Adrenal gland (tissue), 12 donors: Measurements from ENCODE around the gene ST3GAL3. TPM values are rescaled to one million over a fixed set of nuclear protein-coding genes. Genes with fewer than 3 reads are reported as not detected.

Experiments used
- DNase-seq, 7 donors: peaks; one replicate each; pipeline ENCODE4 v3.0.0-alpha.2; 2019 to 2020
- H3K27ac ChIP-seq, 5 donors: fragments of 200-600 bp; sonication (generic) in 4 of 5; 1 replicate in 3 of 5; 2 replicates in 2 of 5; pipeline versions ENCODE4 v1.5.1 to v1.8.0; 2016 to 2020; ENCODE audit warnings: mild to moderate bottlenecking in 1 of 5
- H3K27me3 ChIP-seq: fragments of 200-600 bp; 2 replicates; pipeline ENCODE4 v1.8.0; 2021
- H3K36me3 ChIP-seq, 2 donors: fragments of 200-600 bp; replicated peaks in 1 of 2; 1 replicate in 1 of 2; 2 replicates in 1 of 2; pipeline versions ENCODE4 v1.5.1 to v1.8.0; 2018 to 2022
- H3K4me1 ChIP-seq, 2 donors: fragments of 200-600 bp; replicated peaks in 1 of 2; 1 replicate in 1 of 2; 2 replicates in 1 of 2; pipeline versions ENCODE4 v1.5.1 to v1.8.0; 2018 to 2021
- H3K4me3 ChIP-seq, 4 donors: fragments of 200-600 bp; sonication (generic) in 3 of 4; one replicate each; pipeline ENCODE4 v1.5.1; 2016 to 2018
- H3K9me3 ChIP-seq, 3 donors: fragments of 200-600 bp; sonication (generic) in 1 of 3; replicated peaks in 1 of 3; 1 replicate in 2 of 3; 2 replicates in 1 of 3; pipeline versions ENCODE4 v1.5.1 to v1.8.0; 2016 to 2021
- POLR2A ChIP-seq, 2 donors: fragments of 450-650 bp; IDR thresholded peaks; one replicate each; pipeline ENCODE4 v1.6.1; 2017; ENCODE audit warnings: antibody characterized with exemption in 2 of 2, mild to moderate bottlenecking in 2 of 2, moderate library complexity in 1 of 2
- WGBS, 4 donors: extraction: QIAGEN DNeasy Blood & Tissue Kit in 2 of 4; methylation state at CpG; one replicate each; pipeline versions ENCODE4 v1.1.5 to v1.1.7; 2013 to 2017; 5-methylcytosine and 5-hydroxymethylcytosine counted together
- intact Hi-C, 2 donors: fragments of 100-400 bp; cut with DNase I; formaldehyde crosslinking; loops; one replicate each; pipeline versions ENCODE4 v1.14.1 to v1.15.0; 2022 to 2023
- polyA plus RNA-seq, 3 donors: library from polyadenylated mRNA; stranded (reverse); fragments of 200-250 nt in 2 of 3; fragments of 350-450 nt in 1 of 3; fragmentation: Illumina TruSeq in 1 of 3; extraction: RNeasy Lipid Tissue Mini Kit (QIAGEN cat#74804) in 1 of 3; gene quantifications; one replicate each; pipeline ENCODE4 v1.2.3, GENCODE V29; 2013 to 2014
- total RNA-seq, 9 donors: library from RNA; depleted of rRNA in 4 of 9; stranded (reverse); fragments of >200 nt in 4 of 9; fragments of 120-200 nt in 1 of 9; fragmentation: NEBNext Ultra II Directional in 1 of 9; extraction: Animal tissue kit (Norgen Biotek cat#: 25700) in 1 of 9; gene quantifications; one replicate each; pipeline versions ENCODE4 v1.1.0 to v1.2.4, GENCODE V29; 2013 to 2023
- TF ChIP-seq, protein P1 (sequence below), 6 experiments: fragments of 450-650 bp in 4 of 6; fragments of 200-600 bp in 2 of 6; sonication (generic) in 1 of 6; IDR thresholded peaks; 1 replicate in 5 of 6; 2 replicates in 1 of 6; pipeline versions ENCODE4 v1.5.1 to v1.8.0; 2016 to 2021; ENCODE audit warnings: antibody characterized with exemption in 6 of 6, mild to moderate bottlenecking in 2 of 6, moderate library complexity in 1 of 6
- donor health status: healthy with polysubstance abuse.
- donor health status: Bipolar disorder and iron deficiency.
- donor health status: DM: yes; HTN: yes; CAD: no.
- donor health status: DM: no; HTN: no; CAD: no.
- donor health status: DM: no; HTN: no; CAD: no.
- donor health status: DM: yes; HTN: yes; CAD: no.

ST3GAL3 gene
- total and polyA plus RNA-seq, 12 donors: 15.6 to 47.5 (median 27.7) TPM

DNA sequence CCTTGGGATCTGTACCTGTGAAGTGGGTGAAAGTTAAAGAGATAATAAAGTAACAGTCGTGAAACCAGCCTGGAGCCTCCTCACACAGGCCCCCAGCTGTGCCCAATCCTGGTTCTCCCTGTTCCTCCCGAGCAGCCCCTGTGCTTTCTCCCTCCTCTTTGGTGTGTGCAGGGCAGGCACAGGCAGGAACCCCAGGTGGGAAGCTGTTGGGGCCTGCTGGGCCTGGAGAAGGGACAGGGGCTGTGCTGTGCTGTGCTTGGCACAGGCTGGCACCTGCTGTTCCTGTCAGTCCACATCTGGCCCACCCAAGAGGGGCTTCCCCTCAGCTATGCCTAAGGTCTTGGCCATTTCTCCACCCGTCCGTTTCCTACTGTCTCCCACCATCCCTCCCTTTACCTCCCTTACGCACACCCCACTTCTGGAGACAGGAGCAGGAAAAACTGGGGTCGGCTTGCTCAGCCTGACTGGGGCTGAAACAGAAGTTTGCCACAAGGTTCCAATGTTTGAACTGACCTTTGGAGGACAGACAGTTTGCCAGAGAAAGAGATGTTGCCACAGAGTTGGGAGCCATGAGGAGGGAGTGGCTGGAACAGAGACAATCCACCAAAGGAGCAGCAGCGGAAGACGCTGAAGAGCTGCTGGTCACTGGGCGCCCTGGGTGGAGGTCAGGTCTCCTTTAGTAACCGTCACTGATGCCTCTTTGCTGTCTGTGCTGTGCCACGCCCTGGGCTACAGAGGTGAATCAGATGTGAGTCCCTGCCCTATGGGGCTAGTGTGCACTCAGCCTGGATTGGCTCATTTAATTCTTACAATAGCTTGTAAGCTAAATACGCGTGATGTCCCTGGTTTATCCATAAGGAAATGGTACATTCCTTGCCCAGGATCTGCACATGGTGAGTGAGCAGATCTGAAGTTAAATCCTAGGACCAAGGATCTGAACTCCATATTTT, 207.5 kb downstream of the ST3GAL3 start:
- no peak overlapping the region for H3K27ac ChIP-seq
- H3K9me3 ChIP-seq: no peaks in the 10 kb centered on the region
- intact Hi-C loops: loop anchor here in 1 of 2 donors (10.0 kb wide), 1 partner anchor 300 kb away; no protein-coding TSS in a partner anchor
- no peak overlapping the region for H3K4me3 ChIP-seq
- peaks cover 0 to 4% of the 10 kb centered on the region in 2 donors for H3K4me1 ChIP-seq
- TF ChIP-seq, protein P1, sequence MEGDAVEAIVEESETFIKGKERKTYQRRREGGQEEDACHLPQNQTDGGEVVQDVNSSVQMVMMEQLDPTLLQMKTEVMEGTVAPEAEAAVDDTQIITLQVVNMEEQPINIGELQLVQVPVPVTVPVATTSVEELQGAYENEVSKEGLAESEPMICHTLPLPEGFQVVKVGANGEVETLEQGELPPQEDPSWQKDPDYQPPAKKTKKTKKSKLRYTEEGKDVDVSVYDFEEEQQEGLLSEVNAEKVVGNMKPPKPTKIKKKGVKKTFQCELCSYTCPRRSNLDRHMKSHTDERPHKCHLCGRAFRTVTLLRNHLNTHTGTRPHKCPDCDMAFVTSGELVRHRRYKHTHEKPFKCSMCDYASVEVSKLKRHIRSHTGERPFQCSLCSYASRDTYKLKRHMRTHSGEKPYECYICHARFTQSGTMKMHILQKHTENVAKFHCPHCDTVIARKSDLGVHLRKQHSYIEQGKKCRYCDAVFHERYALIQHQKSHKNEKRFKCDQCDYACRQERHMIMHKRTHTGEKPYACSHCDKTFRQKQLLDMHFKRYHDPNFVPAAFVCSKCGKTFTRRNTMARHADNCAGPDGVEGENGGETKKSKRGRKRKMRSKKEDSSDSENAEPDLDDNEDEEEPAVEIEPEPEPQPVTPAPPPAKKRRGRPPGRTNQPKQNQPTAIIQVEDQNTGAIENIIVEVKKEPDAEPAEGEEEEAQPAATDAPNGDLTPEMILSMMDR (IDR thresholded peaks at IDR 0.05): no peak
- TF ChIP-seq POLR2A (IDR thresholded peaks at IDR 0.05): no peak
- H3K36me3 ChIP-seq: no peaks in the 10 kb centered on the region
- 90 to 95% (median 92%) methylated on average over 11 to 13 of the region's 13 CpGs for WGBS, 4 donors
- DNase-seq: no peak
- H3K27me3 ChIP-seq: no peaks in the 10 kb centered on the region

- H3K27me3 ChIP-seq: no peaks in the 10 kb centered on the region
- TF ChIP-seq, protein P1 (IDR thresholded peaks at IDR 0.05): no peak
- no peak for TF ChIP-seq POLR2A (IDR thresholded peaks at IDR 0.05)
- intact Hi-C loops: loop anchor here in 1 of 2 donors (10.0 kb wide), 1 partner anchor 305 kb away; no protein-coding TSS in a partner anchor
- WGBS, 4 donors: 88 to 98% (median 96%) methylated on average over 7 of the region's 7 CpGs
- H3K4me1 ChIP-seq: no peaks in the 10 kb centered on the region
- DNase-seq: no peak
- no peaks in the 10 kb centered on the region for H3K36me3 ChIP-seq
- no peak overlapping the region for H3K27ac ChIP-seq
- H3K9me3 ChIP-seq: no peaks in the 10 kb centered on the region
- no peak overlapping the region for H3K4me3 ChIP-seq
Measured at GRCh38 chr1:43919906-43920305, 212.6 kb downstream of the ST3GAL3 start.

DNA sequence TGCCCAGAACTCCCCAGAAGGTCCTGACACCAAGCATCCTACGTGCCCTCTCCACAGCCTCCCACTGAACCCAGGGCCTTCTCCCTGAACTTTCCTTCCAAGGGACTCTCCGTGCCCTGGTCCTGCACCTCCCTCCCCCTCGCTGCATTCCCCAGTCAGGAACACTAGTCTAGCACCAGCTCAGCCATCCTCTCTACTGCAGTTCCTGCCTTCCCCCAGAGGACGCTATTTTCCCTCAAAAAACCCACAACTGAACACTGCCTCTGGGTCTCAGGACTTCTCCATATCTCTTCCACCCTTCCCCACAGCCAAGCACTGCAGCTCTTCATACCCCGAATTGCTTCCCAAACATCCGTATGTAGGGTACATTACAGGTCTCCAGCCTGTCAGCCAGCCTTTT, 213.7 kb downstream of the ST3GAL3 start:
- intact Hi-C loops: no loop called here
- DNase-seq: no peak
- Histone ChIP-seq H3K27ac (no peak overlapping the region), H3K27me3 (no peaks in the 10 kb centered on the region), H3K9me3 (no peaks in the 10 kb centered on the region), H3K4me3 (no peak overlapping the region), H3K36me3 (no peaks in the 10 kb centered on the region), H3K4me1 (no peaks in the 10 kb centered on the region)
- 95 to 97% (median 96%) methylated on average over 6 of the region's 6 CpGs for WGBS, 4 donors
- TF ChIP-seq, protein P1 (IDR thresholded peaks at IDR 0.05): no peak
- TF ChIP-seq POLR2A (IDR thresholded peaks at IDR 0.05): no peak

DNA sequence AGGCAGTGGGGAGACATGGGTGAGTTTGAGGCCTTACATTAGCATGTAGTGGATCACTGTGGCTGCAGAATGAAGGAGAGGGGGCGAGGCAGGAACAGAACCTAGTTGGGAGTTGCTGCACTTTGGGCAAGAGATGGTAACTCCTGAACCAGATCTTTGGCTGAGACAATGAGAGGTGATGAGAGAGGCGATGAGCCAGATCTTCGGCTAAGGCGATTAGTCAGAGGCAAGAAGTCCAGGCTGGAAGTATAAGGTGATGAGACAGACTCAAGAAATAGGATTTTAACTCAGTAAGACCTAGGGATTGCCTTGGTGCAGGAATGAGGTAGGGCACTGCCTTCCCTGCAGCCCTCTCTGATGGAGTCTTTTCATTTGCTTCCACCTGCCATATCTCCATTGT, 217.2 kb downstream of the ST3GAL3 start:
- Histone ChIP-seq H3K4me3 (no peak overlapping the region), H3K36me3 (no peaks in the 10 kb centered on the region), H3K4me1 (no peaks in the 10 kb centered on the region), H3K27me3 (no peaks in the 10 kb centered on the region), H3K9me3 (no peaks in the 10 kb centered on the region), H3K27ac (no peak overlapping the region)
- TF ChIP-seq, protein P1 (IDR thresholded peaks at IDR 0.05): no peak
- TF ChIP-seq POLR2A (IDR thresholded peaks at IDR 0.05): no peak
- 83 to 95% (median 89%) methylated on average over 4 of the region's 4 CpGs for WGBS, 4 donors
- DNase-seq: no peak
- intact Hi-C loops: no loop called here
